Stimulated activated CD8-positive, alpha-beta memory T cell treated with anti-CD3 and anti-CD28 coated beads, Interleukin-7, amount 100 ng/mL, for 24 hours (primary cell): ENCODE measurements around the gene SBNO2.
"Not testable (repeated sequence)": the region's sequence is repeated elsewhere in the genome, so short reads cannot be mapped to it uniquely, and the experiment has no call there.

Source experiments
- DNase-seq: peaks from one replicate; pipeline ENCODE4 v3.0.0-alpha.2; 2020; ENCODE audit warnings: low read depth

Gene SBNO2

DNA sequence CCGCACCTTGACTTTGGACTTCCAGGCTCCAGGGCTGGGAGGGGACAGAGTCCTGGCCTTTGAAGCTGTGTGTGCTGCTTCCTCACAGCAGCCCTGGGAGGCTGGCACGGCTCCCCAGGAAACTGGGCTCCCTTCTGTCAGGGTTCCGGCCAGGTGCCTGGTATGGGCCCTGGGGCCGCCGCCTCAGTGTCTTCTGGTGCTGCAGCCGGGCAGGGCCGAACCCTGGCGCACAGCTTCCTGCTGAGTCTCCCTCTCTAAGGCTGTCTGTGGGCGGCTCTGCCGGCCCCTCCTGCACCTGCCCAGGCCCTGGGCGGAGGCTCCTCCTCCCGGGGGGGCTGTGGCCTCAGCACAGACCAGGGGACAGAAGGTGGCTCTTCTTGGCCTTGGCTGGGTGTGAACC is 37.9 kb downstream of the SBNO2 start:
- DNase-seq, result no peak

DNA sequence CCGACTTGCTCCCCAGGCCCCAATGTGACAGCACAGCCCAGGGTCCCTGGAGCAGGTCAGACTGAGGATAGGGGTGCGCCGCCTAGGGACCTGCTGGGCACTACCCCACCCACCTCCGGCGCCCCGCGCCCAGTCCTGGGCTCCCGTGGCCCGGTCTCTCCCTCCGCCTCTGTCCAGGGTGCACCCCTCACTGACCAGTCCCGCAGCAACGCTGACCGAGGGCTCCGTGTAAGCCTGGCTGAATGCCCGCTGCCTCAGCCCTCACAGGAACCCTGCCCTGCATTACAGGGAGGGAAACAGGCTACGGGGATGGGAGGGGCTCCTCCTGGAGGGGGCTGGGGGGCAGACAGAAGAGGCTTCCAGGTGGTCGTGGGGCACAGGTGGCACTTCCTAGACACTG is 38.6 kb downstream of the SBNO2 start:
- no peak for DNase-seq

DNA sequence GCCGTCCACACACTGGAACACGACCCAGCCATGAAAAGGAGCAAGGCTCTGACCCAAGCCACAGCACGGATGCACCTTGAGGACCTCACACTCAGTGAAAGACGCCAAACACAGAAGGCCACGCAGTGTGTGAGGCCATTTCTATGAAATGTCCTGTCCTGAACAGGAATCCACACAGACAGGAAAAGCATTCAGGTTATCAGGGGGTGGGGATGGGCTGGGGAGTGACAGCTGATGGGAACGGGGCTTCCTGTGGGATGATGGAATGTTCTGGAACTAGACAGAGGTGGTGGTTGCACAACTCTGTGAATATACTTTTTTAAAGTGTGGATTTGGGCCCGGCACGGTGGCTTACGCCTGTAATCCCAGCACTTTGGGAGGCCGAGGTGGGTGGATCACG is 39.6 kb downstream of the SBNO2 start:
- no peak for DNase-seq

DNA sequence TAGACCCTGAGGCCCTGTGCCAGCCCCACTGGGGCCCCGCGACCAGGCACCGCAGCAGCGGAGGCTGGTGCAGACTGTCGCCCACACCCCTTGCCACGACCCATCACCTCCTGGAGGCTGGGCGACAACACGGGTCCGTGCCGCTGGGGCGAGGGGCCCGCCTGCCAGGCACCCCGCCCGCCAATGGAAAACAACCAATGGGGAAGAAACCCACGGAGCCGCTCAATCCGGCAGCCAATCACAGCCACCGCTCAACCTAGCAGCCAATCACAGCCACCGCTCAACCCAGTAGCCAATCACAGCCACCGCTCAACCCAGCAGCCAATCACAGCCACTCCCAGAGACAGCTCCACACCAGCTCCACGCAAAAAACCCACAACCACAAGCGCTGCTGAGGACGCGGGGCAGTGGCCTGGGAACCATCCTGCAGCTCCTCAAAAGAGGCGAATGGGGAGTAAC is 40.6 kb downstream of the SBNO2 start:
- DNase-seq, result peak; percentile 51

DNA sequence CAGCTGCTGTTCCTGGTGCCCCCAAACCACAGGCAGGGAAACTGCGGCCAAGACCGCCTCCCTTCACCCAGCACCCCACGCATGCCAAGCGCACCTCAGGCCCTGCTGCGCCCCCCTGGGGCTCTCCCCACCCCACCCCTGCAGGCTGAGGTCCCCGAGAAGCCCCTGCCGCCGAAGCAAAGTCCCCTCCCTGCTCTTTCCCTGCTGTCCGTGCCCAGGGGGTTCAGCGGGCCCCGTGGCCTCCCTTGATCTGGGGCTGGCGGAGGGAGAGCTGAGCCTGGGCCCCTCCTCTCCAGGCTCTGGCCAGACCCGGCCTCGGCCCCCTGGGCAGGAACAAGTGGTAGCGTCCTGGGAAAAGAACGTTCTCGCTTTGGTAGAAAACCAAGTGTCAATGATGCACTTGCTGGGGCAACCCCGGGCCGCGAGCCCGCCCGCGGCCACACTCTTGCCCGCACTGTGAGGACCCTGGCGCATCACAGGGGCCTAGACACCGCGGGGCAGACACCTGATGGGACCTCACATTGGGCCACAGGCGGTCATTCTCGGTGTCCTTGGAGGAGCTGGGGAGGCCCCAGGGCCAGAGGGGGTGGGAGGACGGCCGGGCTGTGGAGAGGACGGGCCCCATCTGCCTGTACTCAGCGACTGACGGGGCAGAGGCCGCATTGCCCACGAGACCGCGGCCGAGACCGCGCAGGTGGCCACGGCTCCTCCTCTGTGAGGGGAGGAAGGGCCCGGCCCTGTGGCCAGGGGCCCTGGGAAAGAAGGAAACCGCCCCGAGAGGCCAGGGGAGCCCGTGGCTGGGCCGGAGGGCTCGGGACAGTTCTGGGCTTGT is 41.3 kb downstream of the SBNO2 start:
- DNase-seq, result no peak

DNA sequence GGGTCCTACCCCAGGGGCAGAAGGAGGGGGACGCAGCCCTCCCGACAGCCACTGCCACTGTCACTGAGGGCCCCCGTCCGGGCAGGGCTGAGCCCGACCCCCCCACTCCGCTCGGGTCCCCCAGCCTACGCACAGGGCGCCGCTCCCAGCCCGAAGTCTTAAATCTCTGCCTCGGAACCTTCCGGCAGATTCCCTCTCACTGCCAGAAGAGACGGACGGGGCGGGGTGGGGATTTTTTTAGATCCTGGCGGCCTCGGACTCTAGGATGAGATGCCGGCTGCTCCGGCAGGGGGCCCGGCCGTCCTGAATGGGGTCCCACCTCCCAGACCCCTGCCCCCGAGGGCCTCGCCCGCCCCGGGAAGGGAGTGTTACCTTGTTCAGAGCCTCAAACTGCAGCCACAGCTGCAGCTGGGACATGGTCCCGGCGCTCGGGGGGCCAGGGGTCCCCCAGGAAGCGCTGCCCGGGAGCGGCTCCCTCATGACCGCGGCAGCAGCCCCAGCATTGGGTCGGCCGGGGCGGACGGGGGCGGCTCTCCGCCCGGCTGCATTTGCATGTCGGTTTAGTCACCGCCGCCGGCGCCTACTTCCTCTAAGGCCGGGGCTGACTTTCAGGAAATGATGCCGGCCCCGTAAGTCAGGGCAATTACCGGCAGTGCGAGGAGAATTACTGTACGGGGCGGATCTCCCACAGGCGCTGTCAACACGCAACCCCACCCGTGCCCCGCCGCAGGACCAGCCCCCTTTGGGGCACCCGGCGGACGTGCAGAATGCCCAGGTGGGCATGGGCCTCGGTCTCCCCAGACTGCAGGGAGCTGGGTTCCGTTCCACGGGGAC is 42.1 kb downstream of the SBNO2 start:
- peak; percentile 72 for DNase-seq

DNA sequence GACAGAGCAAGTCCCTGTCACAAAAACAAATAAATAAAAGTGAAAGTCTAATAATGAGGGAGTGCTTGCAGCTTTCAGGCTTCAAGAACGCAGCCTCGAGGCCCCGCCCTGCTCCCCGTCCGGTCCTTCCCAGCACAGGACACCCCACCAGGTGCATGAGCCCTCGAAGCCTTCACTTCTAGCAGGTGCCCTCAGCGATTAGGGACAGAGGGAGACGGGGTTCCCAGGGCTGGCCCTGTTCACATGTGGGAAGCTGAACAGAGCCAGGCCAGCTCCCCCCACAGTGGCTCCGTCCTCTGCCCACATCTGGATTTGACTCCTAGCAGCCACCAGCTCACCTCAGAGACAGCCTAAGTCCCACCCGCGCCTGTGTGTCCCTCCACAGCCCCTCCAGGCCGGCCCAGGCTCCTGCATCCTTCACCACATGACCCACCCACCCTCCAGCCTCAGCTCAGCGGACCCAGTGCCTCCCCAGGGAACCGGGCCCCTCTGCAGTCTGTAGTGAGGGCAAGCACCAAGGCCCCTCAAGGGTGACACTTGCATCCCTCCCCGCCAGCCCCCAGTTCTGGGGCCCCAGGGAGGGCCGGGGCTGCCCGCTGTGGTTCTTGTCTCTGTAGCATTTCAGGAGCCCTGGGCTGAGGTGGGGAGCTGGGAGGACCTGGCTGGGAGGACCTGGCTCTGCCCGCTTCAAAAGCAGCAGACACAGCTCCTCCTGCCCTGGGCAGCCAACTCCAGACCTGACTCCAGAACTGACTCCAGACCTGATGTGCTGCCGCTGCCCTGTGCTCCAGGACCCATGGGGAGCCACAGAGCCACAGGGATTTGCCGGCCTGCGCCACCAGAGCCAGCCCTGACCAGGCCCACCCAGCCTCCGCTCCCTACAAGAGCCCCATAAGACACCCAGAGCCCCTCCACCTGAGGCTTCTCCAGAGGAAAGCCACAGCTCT is 43.0 kb downstream of the SBNO2 start:
- no peak for DNase-seq

DNA sequence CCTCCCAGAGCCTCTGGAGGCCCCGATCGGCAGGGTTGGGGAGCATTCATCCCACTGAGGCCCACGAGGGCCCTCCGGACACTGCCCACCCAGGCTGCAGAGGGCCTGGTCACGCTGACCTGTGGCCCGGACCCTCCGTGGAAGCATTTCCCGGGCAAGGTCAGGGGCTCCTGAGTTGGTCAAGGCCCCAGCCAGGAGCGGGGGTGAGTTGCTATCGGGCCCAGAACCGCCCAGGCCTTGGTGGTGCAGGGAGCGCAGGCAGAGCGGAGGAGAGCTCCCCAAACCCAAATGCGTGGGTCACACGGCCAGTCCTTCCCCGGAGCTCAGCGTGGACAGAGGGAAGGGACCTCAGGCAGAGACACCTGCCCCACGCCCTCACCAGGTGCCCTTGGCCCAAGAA is 44.5 kb downstream of the SBNO2 start:
- DNase-seq, result no peak

DNA sequence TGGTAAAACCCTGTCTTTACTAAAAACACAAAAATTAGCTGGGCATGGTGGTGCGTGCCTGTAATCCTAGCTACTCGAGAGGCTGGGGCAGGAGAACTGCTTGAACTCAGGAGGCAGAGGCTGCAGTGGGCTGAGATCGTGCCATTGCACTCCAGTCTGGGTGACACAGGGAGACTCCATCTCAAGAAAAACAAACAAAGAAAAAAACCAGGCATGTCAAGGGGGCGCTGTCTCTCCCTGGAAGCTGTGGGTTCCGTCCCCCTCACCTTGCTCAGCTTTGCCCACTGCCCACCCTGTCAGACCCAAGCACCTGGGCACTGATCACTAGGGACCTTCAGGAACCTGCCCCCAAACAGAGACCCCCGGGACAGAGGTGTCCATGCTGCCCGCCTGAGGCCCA is 45.0 kb downstream of the SBNO2 start:
- not testable (repeated sequence) for DNase-seq

DNA sequence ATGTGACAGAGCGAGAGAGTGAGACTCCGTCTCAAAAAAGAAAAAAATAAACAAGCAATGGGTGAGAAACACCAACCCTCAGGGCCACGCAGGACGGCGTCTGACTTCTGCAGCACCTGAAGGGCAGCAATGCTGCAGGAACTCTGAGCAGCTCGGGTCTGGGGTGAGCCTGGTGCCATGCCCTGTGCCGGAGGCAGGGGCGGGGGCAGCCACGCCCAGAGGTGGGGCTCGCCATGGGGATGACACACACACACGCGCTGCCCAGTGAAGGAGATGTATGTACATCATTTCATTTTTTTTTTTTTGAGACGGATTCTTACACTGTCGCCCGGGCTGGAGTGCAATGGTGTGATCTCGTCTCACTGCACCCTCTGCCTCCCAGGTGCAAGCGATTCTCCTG is 46.0 kb downstream of the SBNO2 start:
- no peak for DNase-seq

DNA sequence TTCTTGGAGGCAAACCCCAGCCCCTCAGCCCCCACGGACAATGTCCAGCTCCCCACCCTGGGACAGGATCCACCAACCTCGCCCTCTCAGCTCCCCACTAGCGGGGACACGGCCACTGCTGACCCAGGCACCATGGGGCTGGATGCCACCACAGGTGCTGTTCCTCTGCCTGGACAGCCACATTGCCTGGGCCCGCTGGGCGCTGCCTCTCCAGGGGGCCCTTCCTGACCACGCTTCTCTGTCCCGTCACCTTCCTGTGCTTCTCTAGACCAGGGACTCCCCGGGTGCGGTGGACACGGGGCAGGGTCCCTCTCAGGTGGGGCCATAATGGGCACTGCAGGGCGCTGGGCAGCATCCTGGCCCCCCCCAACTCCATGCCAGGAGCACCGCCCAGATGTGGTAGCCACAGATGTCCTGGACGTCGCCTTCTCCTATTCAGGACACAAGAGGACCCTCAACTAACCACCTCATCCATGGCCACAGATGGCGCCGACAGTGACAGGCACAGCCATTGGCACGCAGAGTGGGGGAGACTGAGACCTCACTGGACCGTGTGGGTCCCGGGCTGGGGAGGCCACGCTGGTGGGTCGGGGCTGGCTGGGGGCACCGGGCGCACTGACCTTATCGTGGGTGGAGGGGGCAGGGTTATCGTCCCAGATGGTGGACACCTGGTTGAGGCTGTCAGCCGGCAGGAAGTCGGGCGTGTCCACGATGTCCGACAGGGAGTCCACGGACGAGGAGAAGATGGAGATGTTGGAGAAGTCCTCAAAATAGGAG is 46.9 kb downstream of the SBNO2 start:
- DNase-seq, result no peak

DNA sequence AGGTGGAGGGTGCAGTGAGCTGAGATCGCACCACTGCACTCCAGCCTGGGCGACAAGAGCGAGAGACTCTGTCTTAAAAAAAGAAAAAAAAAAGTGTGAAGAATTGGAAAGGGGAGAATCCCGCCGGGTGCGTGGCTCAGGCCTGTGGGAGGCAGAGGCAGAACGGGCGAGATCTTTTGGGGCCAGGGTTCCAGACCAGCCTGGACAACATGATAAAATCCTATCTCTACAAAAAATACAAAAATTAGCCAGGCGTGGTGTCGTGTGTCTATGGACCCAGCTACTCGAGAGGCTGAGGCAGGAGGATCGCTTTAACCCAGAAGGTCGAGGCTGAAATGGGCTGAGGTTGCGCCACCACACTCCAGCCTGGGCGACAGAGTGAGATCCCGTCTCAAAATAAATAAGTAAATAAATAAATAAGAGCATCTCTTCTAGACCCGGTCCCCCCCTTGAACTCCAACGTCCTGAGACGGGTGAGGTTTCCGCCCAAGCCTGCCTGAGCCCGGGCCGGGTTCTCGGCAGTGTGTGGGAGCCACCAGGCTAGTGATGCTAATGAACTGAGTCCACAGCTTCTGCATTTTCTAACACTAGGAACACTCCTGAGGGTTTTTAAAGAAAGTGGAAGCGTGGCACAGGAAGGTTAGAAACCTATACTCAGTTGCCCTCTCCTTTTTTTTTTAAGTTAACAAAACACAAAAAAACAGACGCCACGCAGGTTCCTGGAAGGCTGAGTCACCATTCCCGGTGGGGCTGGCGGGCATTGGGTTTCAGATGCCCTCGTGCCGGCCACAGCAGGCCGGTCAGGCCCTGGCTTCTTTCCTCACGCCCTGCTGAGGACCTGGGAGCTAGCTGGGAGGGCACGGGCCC is 48.2 kb downstream of the SBNO2 start:
- no peak for DNase-seq

DNA sequence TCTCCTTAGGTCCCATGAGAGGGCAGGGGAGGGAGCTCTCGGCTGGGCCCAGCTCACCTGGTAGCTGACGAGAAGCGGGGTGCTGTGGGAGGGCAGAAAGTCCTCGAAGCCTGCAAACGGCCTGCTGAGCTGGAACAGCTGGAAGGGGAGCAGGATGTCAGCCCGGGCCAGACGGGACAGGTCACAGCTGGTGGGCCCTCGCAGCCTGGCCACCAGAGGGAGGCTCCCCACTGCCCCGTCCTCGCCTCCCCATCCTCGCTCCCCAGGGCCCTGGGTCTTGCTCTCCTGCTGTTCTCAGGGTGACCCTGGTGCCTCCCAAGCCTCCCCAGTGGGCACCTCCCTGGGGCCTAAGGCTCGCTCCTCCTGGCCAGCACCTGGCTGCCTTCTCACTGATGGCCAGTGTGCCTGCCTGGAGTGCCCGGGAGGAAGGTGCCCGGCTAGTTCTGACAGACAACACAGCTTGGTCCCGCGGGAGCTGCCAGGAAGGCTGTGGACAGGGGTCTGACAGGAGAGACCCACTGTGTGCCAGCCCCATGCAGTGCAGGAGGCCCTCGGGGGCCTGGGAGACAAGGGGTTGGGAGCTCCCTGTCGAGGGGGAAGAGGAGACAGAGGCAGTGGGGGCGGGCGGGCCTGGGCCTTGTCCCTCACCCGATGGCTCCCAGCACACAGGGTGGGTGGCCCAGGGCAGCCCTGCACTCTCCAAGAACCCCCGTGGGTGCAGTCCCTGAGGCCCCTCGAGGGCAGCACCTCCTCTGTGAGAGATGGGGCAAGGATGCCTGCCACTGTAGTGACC is 50.0 kb downstream of the SBNO2 start:
- no peak for DNase-seq

DNA sequence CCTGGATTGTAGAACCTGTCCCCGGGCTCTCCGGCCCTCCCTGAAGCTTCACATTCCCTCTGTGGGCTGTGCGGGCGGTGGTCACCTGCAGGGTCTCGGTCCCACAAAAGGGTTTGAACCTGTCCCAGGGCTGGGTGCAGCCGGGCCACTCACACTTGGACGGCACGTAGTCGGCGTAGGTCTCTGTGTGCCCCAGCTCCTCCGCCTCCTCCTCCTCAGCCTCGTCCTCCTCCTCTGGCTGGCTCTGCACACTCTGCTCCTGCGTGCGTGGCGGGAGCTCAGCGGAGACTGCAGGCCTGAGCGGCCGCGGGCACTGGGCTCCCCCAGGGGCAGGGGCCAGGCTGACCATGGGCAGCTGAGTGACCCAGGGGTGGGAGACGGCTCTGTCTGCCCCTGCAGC is 50.7 kb downstream of the SBNO2 start:
- DNase-seq, result no peak

DNA sequence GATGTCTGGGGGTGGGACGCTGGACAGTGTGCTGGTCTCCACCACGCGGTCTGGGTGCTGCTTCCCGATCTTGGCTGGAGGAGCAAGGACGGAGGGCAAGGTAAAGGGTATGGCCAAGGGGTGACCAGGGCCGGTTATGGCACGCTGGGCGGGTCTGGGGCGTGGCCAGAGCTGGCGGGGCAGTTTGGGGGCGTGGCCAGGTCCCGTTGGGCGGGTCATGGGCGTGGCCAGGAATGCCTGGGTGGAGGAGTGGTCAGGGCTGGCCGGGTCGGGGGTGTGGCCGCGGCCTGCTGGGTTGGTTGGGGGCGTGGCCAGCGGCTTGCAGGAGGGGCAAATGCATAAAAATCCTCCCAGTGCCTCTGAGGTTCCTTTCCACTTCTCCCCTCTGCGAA is 51.1 kb downstream of the SBNO2 start:
- peak; percentile 48 for DNase-seq

DNA sequence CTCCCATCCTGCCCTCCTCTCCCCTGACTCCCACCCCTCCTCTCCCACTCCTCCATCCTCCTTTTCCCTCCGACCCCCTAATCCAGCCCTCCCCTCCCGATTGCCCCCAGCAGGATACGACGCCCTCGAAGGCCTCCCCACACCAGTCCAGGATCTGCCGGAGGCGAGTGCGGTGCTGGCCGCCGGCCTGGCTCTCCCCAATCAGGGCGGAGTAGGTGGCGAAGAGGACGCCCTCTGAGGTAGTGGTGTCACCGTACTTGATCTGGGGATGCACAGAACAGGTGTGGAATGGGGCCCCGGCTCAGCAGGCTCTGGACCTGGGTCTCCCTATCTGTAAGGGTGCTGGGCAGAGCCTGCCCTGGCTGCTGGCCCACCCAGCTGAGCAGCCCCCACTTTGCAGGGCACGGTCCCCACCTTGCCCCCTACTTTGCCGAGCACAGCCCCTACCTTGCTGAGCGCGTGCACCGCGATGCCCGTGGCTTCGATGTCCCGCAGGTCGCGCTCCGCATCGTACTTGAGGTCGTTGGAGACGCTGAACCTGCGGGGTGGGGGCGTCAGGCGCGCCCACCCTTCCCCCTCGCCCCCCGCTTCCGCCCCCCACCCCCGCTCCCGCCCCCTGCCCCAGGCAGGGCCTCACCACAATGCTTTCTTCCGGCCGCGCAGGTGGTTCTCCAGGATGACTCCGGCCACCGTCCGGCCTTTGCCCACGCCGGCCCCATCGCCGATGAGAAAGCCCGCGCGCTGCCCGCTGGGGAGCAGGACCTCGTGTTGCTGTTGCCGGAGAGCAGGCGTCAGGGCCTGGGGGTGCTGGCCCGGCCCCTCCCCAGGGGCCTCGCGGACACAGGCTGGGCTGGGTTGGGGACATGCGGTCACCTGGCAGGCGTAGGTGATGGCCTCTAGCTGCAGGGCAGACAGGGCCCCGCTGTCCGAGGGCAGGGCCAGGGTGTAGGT is 51.8 kb downstream of the SBNO2 start:
- no peak for DNase-seq

DNA sequence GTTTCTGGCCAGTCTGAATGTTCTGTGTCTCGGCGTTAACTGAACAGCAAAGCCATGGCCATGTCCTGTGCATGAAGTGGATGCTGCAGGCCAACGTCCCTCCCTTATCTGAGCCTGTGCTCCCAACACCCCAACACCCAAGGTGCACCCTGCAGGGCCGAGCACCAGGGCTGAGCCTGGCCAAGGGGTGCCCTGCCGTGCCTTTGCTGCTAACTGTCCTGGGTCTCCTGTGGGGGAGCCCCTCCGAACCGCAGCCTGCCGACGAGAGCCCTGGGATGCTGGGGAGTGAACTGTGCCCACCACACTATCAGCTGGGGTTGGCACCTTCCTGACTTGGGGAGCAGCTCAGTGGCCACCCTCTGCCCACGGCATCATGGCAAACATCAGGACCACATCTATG is 52.7 kb downstream of the SBNO2 start:
- no peak for DNase-seq

DNA sequence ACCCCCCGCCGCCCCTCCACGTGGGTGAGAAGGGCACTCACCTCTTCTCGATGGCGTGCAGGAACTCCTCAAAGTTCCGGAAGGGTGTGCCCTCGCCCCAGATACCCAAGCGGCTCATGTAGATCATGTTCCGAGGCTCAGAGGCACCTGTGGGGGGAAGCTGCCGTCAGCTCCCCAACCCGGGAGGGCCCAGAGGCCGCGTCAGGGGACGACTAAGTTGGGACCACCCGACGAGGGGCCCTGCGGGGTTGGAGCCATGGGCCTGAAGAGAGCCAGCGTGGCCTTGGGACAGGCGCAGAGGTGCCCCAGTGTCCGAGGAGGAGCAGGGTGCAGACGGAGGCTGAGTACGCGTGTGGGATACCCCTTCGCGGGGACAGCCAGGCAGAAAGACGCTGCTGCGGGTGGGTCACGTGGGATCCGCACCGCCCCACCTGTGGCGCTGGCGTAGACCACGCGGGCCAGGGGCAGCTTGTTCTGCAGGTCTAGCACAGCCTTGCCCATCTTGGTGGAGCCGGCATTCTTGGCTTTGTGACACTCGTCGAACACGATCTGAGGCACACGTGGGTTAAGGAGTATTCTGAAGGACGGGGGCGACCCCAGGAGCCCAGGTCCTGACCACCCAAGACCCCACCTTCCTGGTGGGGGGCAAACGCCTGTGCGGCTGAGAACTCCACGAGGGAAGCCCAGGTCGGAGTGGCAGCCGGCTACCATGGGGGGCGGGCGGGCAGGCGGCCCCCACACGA is 54.4 kb downstream of the SBNO2 start:
- no peak for DNase-seq
